GM20000 (cell line): ENCODE results near the gene TARM1.
"Not testable (repeated sequence)": the region's sequence is repeated elsewhere in the genome, so short reads cannot be mapped to it uniquely, and the experiment has no call there.

Source experiments
- DNase-seq: peaks from one replicate; pipeline ENCODE4 v3.0.0; 2012; ENCODE audit warnings: low spot score
- TF ChIP-seq, protein P1 (sequence below): IDR thresholded peaks from 2 replicates; pipeline ENCODE4 v1.5.1; 2012; ENCODE audit warnings: mild to moderate bottlenecking, control low read depth; ENCODE audit errors: extremely low read depth, missing control alignments

The TARM1 gene

DNA sequence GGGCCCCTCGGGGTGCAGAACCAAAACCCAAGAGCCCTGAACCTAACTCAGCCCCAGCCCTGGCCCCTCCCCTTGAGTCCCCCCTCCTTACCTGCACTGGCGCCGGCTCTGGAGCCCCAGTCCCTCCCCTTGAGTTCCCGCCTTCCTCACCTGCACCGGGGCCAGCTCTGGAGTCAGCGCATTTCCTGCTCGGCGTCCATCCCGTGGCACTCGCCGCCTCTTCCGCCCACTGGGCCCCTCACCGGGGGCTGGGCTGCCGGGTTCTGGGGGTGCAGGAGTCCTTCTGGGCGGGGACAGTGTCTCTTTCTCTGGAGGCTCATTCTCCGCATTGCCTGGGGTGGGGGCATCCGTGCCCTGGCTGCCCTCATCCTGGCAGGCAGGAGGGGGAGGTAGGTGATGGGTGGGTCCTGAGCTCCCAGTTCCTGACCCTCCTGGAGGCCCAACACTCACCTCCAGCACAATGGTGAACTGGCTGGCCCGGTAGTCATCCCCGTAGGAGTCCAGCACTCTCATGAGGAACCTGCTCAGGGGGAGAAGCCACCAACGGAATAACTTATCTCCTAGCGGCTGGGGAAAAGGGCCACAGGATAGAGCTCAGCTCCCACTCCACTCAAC, 26.8 kb upstream of the TARM1 start:
- no peak for DNase-seq
- TF ChIP-seq, protein P1, sequence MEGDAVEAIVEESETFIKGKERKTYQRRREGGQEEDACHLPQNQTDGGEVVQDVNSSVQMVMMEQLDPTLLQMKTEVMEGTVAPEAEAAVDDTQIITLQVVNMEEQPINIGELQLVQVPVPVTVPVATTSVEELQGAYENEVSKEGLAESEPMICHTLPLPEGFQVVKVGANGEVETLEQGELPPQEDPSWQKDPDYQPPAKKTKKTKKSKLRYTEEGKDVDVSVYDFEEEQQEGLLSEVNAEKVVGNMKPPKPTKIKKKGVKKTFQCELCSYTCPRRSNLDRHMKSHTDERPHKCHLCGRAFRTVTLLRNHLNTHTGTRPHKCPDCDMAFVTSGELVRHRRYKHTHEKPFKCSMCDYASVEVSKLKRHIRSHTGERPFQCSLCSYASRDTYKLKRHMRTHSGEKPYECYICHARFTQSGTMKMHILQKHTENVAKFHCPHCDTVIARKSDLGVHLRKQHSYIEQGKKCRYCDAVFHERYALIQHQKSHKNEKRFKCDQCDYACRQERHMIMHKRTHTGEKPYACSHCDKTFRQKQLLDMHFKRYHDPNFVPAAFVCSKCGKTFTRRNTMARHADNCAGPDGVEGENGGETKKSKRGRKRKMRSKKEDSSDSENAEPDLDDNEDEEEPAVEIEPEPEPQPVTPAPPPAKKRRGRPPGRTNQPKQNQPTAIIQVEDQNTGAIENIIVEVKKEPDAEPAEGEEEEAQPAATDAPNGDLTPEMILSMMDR = no peak

DNA sequence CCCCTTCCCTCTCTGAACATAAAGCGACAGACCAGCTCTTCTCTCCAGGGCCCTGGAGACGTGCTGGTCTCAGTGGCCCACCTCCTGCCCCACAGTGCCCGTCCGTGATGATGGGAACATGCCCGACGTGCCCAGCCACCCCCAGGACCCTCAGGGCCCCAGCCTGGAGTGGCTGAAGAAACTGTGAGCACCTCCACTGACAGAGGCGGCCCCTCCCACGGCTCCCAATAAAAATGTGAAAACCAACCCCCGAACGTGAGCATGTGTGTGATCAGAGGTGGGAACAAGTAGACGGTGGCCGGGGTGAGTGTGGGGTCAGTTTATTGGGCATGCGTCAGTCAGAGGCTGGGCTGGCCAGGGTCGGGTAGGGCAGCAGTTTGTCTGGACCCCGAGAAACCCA, 25.6 kb upstream of the TARM1 start:
- TF ChIP-seq, protein P1 = no peak
- DNase-seq = no peak

DNA sequence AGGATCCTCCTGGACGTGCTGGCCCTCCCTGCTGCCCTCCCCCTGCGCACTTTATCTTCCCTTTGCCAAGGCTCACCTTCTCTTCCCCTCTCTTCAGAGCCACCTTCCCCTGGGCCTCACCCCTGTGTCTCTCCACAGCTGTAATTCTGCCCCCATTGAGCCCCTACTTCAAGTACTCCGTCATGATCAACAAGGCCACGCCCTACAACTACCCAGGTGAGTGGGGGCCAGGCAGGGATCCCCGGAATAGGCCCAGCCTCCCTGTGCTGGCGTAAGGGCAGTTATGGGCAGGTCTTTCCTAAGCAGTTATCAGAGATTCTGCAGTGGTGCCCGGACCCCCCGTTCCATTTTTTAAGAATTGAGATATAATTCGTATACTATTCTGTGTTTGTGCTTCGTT, 24.6 kb upstream of the TARM1 start:
- TF ChIP-seq, protein P1 = no peak
- DNase-seq = no peak

DNA sequence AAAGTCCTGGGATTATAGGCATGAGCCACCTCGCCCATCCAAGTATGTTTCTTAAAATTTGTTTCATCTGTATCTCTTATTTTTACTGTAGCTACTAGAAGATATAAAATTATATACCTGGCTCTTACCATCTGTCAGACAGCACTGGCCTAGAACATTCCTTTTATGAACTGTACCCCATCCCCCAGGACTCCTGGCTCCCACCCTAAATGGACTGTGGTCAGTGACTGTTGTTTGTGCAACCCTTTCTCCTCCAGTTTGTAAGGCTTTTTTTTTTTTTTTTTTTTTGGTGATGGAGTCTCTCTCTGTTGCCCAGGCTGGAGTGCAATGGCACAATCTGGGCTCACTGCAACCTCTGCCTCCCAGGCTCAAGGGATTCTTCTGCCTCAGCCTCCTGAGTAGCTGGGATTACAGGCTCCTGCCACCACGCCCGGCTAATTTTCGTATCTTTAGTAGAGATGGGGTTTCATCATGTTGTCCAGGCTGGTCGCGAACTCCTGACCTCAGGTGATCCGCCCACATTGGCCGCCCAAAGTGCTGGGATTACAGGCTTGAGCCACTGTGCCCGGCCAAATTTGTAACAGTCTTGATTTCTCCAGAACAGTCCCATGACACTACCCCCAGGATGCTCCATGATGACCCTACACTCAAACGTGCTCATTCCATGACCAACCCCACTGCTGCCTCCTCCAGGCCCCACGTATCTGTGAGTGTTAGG, 24.0 kb upstream of the TARM1 start:
- TF ChIP-seq, protein P1 = no peak
- no peak for DNase-seq

DNA sequence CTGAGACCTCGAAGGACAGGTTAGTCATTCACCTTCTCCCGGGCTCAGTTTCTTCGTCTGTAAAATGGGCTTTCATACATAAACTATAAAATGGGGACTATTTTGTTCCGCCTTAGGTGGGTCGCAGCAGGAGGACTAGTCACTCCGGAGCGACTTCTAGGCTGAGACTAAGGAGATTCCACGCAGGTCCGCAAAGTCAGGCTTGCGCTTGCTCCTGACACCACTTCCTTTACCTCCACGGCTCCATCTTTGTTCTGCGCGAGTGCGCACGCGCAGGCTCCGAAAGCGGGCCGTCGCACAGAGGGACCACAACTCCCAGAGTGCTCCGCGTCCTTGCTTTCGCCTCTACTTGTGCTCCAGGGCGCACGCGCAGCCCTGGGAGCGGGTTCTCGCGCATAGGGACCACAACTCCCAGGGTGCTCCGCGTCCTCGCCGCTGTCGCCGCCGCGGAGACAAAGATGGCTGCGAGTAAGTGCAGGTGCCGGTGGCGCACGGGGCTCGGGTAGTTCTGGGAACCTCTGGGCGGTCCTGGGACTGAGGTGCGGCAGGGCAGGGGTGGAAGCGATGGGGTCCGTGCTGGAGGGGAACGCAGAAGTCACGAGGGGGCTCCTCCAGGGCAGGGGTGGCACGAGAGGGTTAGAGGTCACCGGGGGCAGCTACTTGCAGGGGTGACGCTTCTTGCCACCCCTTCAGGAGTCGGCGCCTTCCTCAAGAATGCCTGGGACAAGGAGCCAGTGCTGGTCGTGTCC, 21.4 kb upstream of the TARM1 start, which contains the start of gene NDUFA3:
Gene NDUFA3 (plus strand): TSS at position 435 of the 749 bp plus-strand sequence. CDS start 24 bp downstream, at position 459.
- peak; percentile 99 for DNase-seq
- TF ChIP-seq, protein P1 = no peak

DNA sequence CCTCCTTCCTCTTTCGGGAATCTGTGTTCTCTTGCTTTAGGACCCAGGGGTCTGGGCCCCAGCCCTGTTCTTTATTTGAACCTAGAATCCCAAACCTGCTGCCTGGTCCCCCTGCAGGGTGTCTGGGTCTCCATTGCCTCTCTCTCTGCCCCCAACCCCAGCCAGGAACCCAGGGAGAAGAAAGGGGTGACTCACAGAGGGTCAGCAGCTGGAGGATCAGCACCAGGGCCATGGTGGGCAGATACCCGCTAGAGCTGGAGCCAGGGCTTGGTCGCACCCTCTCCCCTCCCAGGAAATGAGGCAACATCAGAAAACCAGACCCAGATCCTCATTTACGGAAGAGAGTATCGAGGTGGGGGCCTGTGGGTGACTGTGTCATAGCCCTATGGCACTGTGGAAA, 19.4 kb upstream of the TARM1 start, which contains the start of gene OSCAR:
Gene OSCAR (minus strand): TSS at position 243 of the 400 bp plus-strand sequence. CDS start 11 bp downstream, at position 232.
- TF ChIP-seq, protein P1 = no peak
- no peak for DNase-seq

DNA sequence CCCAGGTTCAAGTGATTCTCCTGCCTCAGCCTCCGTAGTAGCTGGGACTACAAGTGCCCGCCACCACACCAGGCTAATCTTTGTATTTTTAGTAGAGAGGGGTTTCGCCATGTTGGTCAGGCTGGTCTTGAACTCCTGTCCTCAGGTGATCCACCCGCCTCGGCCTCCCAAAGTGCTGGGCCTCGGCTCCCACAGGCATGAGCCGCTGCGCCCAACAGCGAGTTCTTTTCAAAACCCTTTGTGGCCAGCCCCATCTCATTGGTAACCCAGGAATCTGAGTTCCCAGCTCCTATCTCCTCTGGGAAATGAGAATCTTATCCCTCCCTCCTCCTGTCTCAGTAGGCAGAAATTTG, 18.7 kb upstream of the TARM1 start:
- DNase-seq = not testable (repeated sequence)
